Pancreas (tissue), 10 donors: ENCODE results near the gene LTBP1. TPM values are rescaled to one million over a fixed set of nuclear protein-coding genes. Genes with fewer than 3 reads are reported as not detected.

Experiments used
- ATAC-seq, 4 donors: fragments of 200-7000 bp; cut with Tn5 transposase; one replicate each; pipeline versions ENCODE4 v1.8.0 to v1.9.1; 2020; ENCODE audit warnings: mild to moderate bottlenecking in 4 of 4, moderate library complexity in 4 of 4
- DNase-seq, 6 donors: peaks; one replicate each; pipeline ENCODE4 v3.0.0-alpha.2; 2020
- FAIRE-seq: peaks from 2 replicates; lab custom pipeline; 2012; peaks lifted over from hg19 to GRCh38; lab: Jason Lieb, UNC
- H3K27ac ChIP-seq, 4 donors: fragments of 200-600 bp; sonication (generic); 1 replicate in 3 of 4; 2 replicates in 1 of 4; pipeline versions ENCODE4 v1.5.0 to v1.8.0; 2020
- H3K27me3 ChIP-seq, 4 donors: fragments of 200-600 bp; one replicate each; pipeline ENCODE4 v1.8.0; 2021
- H3K36me3 ChIP-seq, 3 donors: fragments of 200-600 bp; sonication (generic) in 1 of 3; one replicate each; pipeline versions ENCODE4 v1.5.0 to v1.8.0; 2020 to 2021
- H3K4me1 ChIP-seq, 3 donors: fragments of 200-600 bp; one replicate each; pipeline ENCODE4 v1.8.0; 2021
- H3K4me3 ChIP-seq, 4 donors: fragments of 200-600 bp; sonication (generic) in 2 of 4; one replicate each; pipeline versions ENCODE4 v1.5.0 to v1.8.0; 2020 to 2021
- H3K9me3 ChIP-seq, 4 donors: fragments of 200-600 bp; one replicate each; pipeline ENCODE4 v1.8.0; 2021
- WGBS, 2 donors: extraction: QIAGEN DNeasy Blood & Tissue Kit; methylation state at CpG; one replicate each; pipeline ENCODE4 v1.1.7; 2013; 5-methylcytosine and 5-hydroxymethylcytosine counted together
- intact Hi-C, 3 donors: fragments of 100-400 bp; cut with DNase I; formaldehyde crosslinking; loops; one replicate each; pipeline versions ENCODE4 v1.11.1 to v1.14.2; 2022
- polyA plus RNA-seq, 2 donors: library from polyadenylated mRNA; stranded (reverse); fragments of 200-250 nt; gene quantifications; one replicate each; pipeline ENCODE4 v1.2.3, GENCODE V29; 2013
- total RNA-seq, 6 donors: library from RNA; stranded (reverse); fragmentation: NEBNext Ultra II Directional in 4 of 6; extraction: Animal tissue kit (Norgen Biotek cat#: 25700) in 4 of 6; gene quantifications; one replicate each; pipeline versions ENCODE4 v1.2.1 to v1.2.4, GENCODE V29; 2021 to 2023
- TF ChIP-seq, protein P1 (sequence below), 4 donors: fragments of 200-600 bp; sonication (generic) in 3 of 4; IDR thresholded peaks; one replicate each; pipeline versions ENCODE4 v1.5.0 to v1.8.0; 2021; ENCODE audit warnings: antibody characterized with exemption in 4 of 4
- donor health status: healthy with polysubstance abuse.
- donor health status: DM: no; HTN: no; CAD: no; lungs with moderate emphysema.
- donor health status: DM: no; HTN: no; CAD: no.
- donor health status: control.
- donor health status: control.
- donor health status: Bipolar disorder and iron deficiency.
- donor health status: DM: yes; HTN: yes; CAD: no.
- donor health status: DM: no; HTN: no; CAD: no.
- donor health status: DM: no; HTN: no; CAD: no.
- donor health status: DM: yes; HTN: yes; CAD: no.

Gene LTBP1
- total and polyA plus RNA-seq, 8 donors = 0.83 to 21.2 (median 2.6) TPM

DNA sequence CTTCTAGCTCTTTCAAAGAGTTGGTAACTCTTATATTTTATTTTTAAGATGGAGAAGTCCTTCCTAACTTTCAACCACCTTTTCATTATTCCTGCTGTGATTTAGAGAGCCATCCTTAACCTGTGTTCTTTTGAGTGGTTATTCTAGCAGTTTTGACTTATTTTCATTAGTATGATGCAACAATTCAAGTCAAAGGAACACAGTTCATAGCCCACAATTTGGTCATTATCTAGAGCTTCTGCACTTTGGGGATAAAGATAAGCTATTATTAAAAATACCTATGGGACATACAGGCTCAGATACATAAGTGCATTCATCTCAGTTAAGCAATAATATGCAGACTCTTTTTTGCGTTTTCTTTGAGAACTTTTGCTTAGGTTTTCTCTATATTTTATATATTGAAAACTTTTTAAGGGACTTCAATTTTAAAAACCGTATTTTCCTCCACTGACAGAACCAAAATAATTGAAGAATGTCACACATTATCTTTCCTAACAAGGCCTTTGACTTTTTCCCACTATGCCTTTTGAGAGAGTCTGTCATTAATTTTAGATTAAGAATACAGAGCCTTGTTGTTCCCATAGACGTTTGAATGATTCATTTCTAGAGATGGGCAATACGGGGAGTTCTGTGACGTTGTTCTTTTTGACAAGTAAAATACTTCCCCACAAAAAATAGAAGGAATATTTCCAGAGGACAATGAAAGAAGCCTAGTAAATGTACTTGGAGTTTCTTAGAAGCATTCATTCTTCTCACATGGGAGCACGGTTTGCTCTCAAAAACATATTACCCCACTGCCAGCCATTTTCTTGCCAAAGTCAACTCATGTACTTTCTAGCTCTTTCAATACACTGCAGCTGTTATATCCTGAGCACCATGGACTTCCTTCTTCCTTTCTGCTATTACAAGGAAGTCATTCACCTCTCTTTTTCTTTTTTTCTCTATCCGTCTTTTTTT, 486.8 kb downstream of the LTBP1 start:
- intact Hi-C loops = no loop called here
- 75 to 76% methylated on average over 7 of the region's 7 CpGs for WGBS, 2 donors
- DNase-seq (no peak), ATAC-seq (no peak), FAIRE-seq (peak; percentile 26)
- H3K36me3 ChIP-seq = no peaks in the 10 kb centered on the region
- no peak overlapping the region for H3K27ac ChIP-seq
- H3K9me3 ChIP-seq = no peaks in the 10 kb centered on the region
- no peaks in the 10 kb centered on the region for H3K27me3 ChIP-seq
- H3K4me1 ChIP-seq = no peaks in the 10 kb centered on the region
- no peak overlapping the region for H3K4me3 ChIP-seq
- TF ChIP-seq, protein P1, sequence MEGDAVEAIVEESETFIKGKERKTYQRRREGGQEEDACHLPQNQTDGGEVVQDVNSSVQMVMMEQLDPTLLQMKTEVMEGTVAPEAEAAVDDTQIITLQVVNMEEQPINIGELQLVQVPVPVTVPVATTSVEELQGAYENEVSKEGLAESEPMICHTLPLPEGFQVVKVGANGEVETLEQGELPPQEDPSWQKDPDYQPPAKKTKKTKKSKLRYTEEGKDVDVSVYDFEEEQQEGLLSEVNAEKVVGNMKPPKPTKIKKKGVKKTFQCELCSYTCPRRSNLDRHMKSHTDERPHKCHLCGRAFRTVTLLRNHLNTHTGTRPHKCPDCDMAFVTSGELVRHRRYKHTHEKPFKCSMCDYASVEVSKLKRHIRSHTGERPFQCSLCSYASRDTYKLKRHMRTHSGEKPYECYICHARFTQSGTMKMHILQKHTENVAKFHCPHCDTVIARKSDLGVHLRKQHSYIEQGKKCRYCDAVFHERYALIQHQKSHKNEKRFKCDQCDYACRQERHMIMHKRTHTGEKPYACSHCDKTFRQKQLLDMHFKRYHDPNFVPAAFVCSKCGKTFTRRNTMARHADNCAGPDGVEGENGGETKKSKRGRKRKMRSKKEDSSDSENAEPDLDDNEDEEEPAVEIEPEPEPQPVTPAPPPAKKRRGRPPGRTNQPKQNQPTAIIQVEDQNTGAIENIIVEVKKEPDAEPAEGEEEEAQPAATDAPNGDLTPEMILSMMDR (IDR thresholded peaks at IDR 0.05) = no peak

DNA sequence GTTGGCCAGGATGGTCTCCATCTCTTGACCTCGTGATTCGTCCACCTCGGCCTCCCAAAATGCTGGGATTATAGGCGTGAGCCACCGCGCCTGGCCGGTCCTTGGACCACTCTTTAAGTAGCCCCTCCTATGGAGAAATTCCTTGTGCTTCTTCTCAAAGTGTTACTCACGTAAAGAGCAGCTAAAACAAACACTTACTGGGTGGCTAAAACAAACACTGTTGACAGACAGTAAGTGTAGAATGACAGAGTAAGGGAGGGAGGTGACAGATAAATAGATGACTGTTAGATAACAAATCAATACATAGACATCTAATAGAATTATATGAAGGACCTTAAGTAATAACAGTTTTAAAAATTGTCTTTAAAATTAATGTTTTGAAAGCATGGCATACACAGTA, 488.8 kb downstream of the LTBP1 start:
- intact Hi-C loops = no loop called here
- Histone ChIP-seq H3K4me1 (no peaks in the 10 kb centered on the region), H3K9me3 (no peaks in the 10 kb centered on the region), H3K27ac (no peak overlapping the region), H3K36me3 (no peaks in the 10 kb centered on the region), H3K27me3 (no peaks in the 10 kb centered on the region), H3K4me3 (no peak overlapping the region)
- DNase-seq = no peak
- 56 to 61% methylated on average over 8 of the region's 8 CpGs for WGBS, 2 donors
- TF ChIP-seq, protein P1 (IDR thresholded peaks at IDR 0.05) = no peak
- ATAC-seq = no peak
- FAIRE-seq = no peak

- FAIRE-seq (no peak), ATAC-seq (no peak)
- 69 to 72% methylated on average over 1 of the region's 1 CpG for WGBS, 2 donors
Measured at GRCh38 chr2:33436083-33436482, 489.3 kb downstream of the LTBP1 start.

GRCh38 chr2:33437297-33437696, 490.5 kb downstream of the LTBP1 start:
- no peaks in the 10 kb centered on the region for H3K4me1 ChIP-seq
- intact Hi-C loops = no loop called here
- no peaks in the 10 kb centered on the region for H3K36me3 ChIP-seq
- ATAC-seq (peak in 1 of 4 donors; percentile 23), FAIRE-seq (no peak), DNase-seq (no peak)
- no peaks in the 10 kb centered on the region for H3K9me3 ChIP-seq
- H3K27ac ChIP-seq = peak overlapping the region in 1 of 4 donors; percentile 11
- 55 to 59% methylated on average over 4 of the region's 4 CpGs for WGBS, 2 donors
- TF ChIP-seq, protein P1 (IDR thresholded peaks at IDR 0.05) = no peak
- H3K27me3 ChIP-seq = no peaks in the 10 kb centered on the region
- peak overlapping the region in 1 of 4 donors; percentile 4 for H3K4me3 ChIP-seq

More at GRCh38 chr2:33436083-33436482, 489.3 kb downstream of the LTBP1 start:
- H3K4me3 ChIP-seq = no peak overlapping the region
- H3K9me3 ChIP-seq = no peaks in the 10 kb centered on the region
- H3K27ac ChIP-seq = no peak overlapping the region
- H3K4me1 ChIP-seq = no peaks in the 10 kb centered on the region
- H3K27me3 ChIP-seq = no peaks in the 10 kb centered on the region
- DNase-seq = no peak
- no peaks in the 10 kb centered on the region for H3K36me3 ChIP-seq
- intact Hi-C loops = no loop called here
- TF ChIP-seq, protein P1 (IDR thresholded peaks at IDR 0.05) = no peak

GRCh38 chr2:33437815-33438214, 491.1 kb downstream of the LTBP1 start:
- no peak overlapping the region for H3K27ac ChIP-seq
- intact Hi-C loops = no loop called here
- no peaks in the 10 kb centered on the region for H3K27me3 ChIP-seq
- H3K9me3 ChIP-seq = no peaks in the 10 kb centered on the region
- no peaks in the 10 kb centered on the region for H3K4me1 ChIP-seq
- TF ChIP-seq, protein P1 (IDR thresholded peaks at IDR 0.05) = no peak
- H3K4me3 ChIP-seq = no peak overlapping the region
- no peaks in the 10 kb centered on the region for H3K36me3 ChIP-seq
- 52 to 54% methylated on average over 2 of the region's 2 CpGs for WGBS, 2 donors
- no peak for DNase-seq
- ATAC-seq = no peak
- no peak for FAIRE-seq
